ENCODE measurements around the gene DMD.

DNA sequence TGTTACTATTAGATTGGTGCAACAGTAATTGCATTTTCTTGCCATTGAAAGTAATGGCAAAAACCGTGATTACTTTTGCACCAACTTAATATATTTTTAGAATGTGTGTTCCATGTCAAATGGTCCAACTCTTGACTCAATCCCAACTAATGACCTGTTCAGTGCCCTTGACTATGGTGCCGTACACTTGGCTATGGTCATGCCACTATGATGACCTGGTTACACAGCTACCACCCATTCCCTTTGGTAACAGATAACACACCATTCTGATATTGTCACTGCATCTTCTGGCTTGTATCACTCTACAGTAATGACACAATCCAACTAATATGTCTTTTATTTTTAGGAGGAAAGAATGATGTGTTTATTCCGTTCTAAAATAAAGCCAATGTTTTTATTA, 469.4 kb downstream of the DMD start:
- TF ChIP-seq, protein P1, sequence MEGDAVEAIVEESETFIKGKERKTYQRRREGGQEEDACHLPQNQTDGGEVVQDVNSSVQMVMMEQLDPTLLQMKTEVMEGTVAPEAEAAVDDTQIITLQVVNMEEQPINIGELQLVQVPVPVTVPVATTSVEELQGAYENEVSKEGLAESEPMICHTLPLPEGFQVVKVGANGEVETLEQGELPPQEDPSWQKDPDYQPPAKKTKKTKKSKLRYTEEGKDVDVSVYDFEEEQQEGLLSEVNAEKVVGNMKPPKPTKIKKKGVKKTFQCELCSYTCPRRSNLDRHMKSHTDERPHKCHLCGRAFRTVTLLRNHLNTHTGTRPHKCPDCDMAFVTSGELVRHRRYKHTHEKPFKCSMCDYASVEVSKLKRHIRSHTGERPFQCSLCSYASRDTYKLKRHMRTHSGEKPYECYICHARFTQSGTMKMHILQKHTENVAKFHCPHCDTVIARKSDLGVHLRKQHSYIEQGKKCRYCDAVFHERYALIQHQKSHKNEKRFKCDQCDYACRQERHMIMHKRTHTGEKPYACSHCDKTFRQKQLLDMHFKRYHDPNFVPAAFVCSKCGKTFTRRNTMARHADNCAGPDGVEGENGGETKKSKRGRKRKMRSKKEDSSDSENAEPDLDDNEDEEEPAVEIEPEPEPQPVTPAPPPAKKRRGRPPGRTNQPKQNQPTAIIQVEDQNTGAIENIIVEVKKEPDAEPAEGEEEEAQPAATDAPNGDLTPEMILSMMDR (IDR thresholded peaks at IDR 0.05; ENCODE audit: borderline replicate concordance, extremely low read depth, low read length, poor library complexity, severe bottlenecking), result no peak
- TF ChIP-seq EZH2 (IDR thresholded peaks at IDR 0.05; ENCODE audit: borderline replicate concordance, low read depth, low read length, severe bottlenecking), result no peak

Data from DND-41 (cell line).